ENCODE results near the gene SYT7. TPM values are rescaled to one million over a fixed set of nuclear protein-coding genes. Genes with fewer than 3 reads are reported as not detected.

Gene SYT7
- total and polyA plus RNA-seq, 4 donors, result 2.1 to 114 (median 30.8) TPM

GRCh38 chr11:61495801-61496601 lies 84.9 kb downstream of the SYT7 start:
- TF ChIP-seq GABPA (IDR thresholded peaks at IDR 0.05 in 1 of 2, conservative IDR thresholded peaks at IDR 0.05 in 1 of 2) (no peak), REST (IDR thresholded peaks at IDR 0.05) (no peak), FOXA1 (IDR thresholded peaks at IDR 0.05) (no peak), MAX (IDR thresholded peaks at IDR 0.05) (no peak), ZBTB33 (IDR thresholded peaks at IDR 0.05) (no peak), JUND (IDR thresholded peaks at IDR 0.05) (no peak), HNF4G (IDR thresholded peaks at IDR 0.05) (no peak), TAF1 (conservative IDR thresholded peaks at IDR 0.05) (no peak), CTCF (IDR thresholded peaks at IDR 0.05; ENCODE audit: low read depth, low read length, missing input control) (no peak), NR2F2 (IDR thresholded peaks at IDR 0.05) (no peak), FOXA2 (IDR thresholded peaks at IDR 0.05) (no peak), EGR1 (IDR thresholded peaks at IDR 0.05; ENCODE audit: low read depth in 2 of 2) (no peak), ATF3 (IDR thresholded peaks at IDR 0.05) (no peak), SP1 (IDR thresholded peaks at IDR 0.05) (no peak), RAD21 (IDR thresholded peaks at IDR 0.05) (no peak), HNF4A (conservative IDR thresholded peaks at IDR 0.05) (no peak), RXRA (IDR thresholded peaks at IDR 0.05) (no peak)
- no peak overlapping the region for H3K4me3 ChIP-seq (ENCODE audit: low read depth in 1 of 3, low read length in 3 of 3)
- DNase-seq (ENCODE audit: low spot score), result no peak
- no peaks in the 10 kb centered on the region for H3K9me3 ChIP-seq (ENCODE audit: control insufficient read depth in 4 of 4, low read length in 3 of 4)
- H3K27ac ChIP-seq (ENCODE audit: low read depth in 1 of 2, low read length in 2 of 2), result no peak overlapping the region
- WGBS, result 89% methylated on average over 26 of the region's 26 CpGs
- H3K9ac ChIP-seq (ENCODE audit: low read depth in 1 of 2, low read length in 2 of 2), result no peak overlapping the region
- peaks cover under 1 to 10% (median 2%) of the 10 kb centered on the region in 4 donors for H3K4me1 ChIP-seq (ENCODE audit: control insufficient read depth in 4 of 4, insufficient read depth in 4 of 4, low read length in 3 of 4)
- no peaks in the 10 kb centered on the region for H3K36me3 ChIP-seq (ENCODE audit: control insufficient read depth in 4 of 4, insufficient read depth in 3 of 4, low read depth in 1 of 4, low read length in 3 of 4)
- H3K27me3 ChIP-seq (ENCODE audit: control insufficient read depth in 4 of 4, insufficient read depth in 4 of 4, low read length in 3 of 4), result no peaks in the 10 kb centered on the region

Data from liver (tissue), 9 donors.